ENCODE data around the gene FGD3. TPM values are rescaled to one million over a fixed set of nuclear protein-coding genes. Genes with fewer than 3 reads are reported as not detected.

FGD3 gene
- total RNA-seq, 1 donor = not detected

- no peaks in the 10 kb centered on the region for H3K4me1 ChIP-seq (ENCODE audit: insufficient read depth, low read length)
- no peak overlapping the region for H3K4me3 ChIP-seq (ENCODE audit: insufficient read depth, low read length)
- H3K36me3 ChIP-seq (ENCODE audit: insufficient read depth, low read length) = no peaks in the 10 kb centered on the region
- no peaks in the 10 kb centered on the region for H4K20me1 ChIP-seq (ENCODE audit: insufficient read depth, low read length)
- no peaks in the 10 kb centered on the region for H3K27me3 ChIP-seq (ENCODE audit: insufficient read depth, low read length)
- H3K27ac ChIP-seq (ENCODE audit: low read depth, low read length) = no peak overlapping the region
- no peak for DNase-seq (ENCODE audit: insufficient read length, low spot score, missing footprints)
- H3K79me2 ChIP-seq (ENCODE audit: insufficient read depth, low read length) = no peaks in the 10 kb centered on the region
- no peaks in the 10 kb centered on the region for H3K9me3 ChIP-seq (ENCODE audit: low read depth, low read length)
- TF ChIP-seq CTCF (IDR thresholded peaks at IDR 0.05; ENCODE audit: extremely low read depth, low read depth, low read length) = no peak
- no peak overlapping the region for H3K4me2 ChIP-seq (ENCODE audit: insufficient read depth, low read length)
- no peak overlapping the region for H2AFZ ChIP-seq (ENCODE audit: low read length)
Observed at GRCh38 chr9:92920437-92920836, 26.9 kb upstream of the FGD3 start.

GRCh38 chr9:92931606-92932005 is 15.7 kb upstream of the FGD3 start:
- no peak for TF ChIP-seq CTCF (IDR thresholded peaks at IDR 0.05; ENCODE audit: extremely low read depth, low read depth, low read length)
- peaks cover 4% of the 10 kb centered on the region for H3K4me1 ChIP-seq (ENCODE audit: insufficient read depth, low read length)
- H3K27me3 ChIP-seq (ENCODE audit: insufficient read depth, low read length) = peaks cover 2% of the 10 kb centered on the region
- no peak overlapping the region for H3K27ac ChIP-seq (ENCODE audit: low read depth, low read length)
- H2AFZ ChIP-seq (ENCODE audit: low read length) = no peak overlapping the region
- H4K20me1 ChIP-seq (ENCODE audit: insufficient read depth, low read length) = no peaks in the 10 kb centered on the region
- no peak overlapping the region for H3K4me2 ChIP-seq (ENCODE audit: insufficient read depth, low read length)
- DNase-seq (ENCODE audit: insufficient read length, low spot score, missing footprints) = no peak
- no peak overlapping the region for H3K4me3 ChIP-seq (ENCODE audit: insufficient read depth, low read length)
- H3K79me2 ChIP-seq (ENCODE audit: insufficient read depth, low read length) = no peaks in the 10 kb centered on the region
- H3K9me3 ChIP-seq (ENCODE audit: low read depth, low read length) = no peaks in the 10 kb centered on the region
- H3K36me3 ChIP-seq (ENCODE audit: insufficient read depth, low read length) = no peaks in the 10 kb centered on the region

- Histone ChIP-seq H3K36me3 (ENCODE audit: insufficient read depth, low read length) (no peaks in the 10 kb centered on the region), H3K4me3 (ENCODE audit: insufficient read depth, low read length) (no peak overlapping the region), H2AFZ (ENCODE audit: low read length) (no peak overlapping the region), H3K27me3 (ENCODE audit: insufficient read depth, low read length) (peaks cover 5% of the 10 kb centered on the region), H3K4me1 (ENCODE audit: insufficient read depth, low read length) (no peaks in the 10 kb centered on the region), H3K27ac (ENCODE audit: low read depth, low read length) (no peak overlapping the region), H4K20me1 (ENCODE audit: insufficient read depth, low read length) (no peaks in the 10 kb centered on the region), H3K9me3 (ENCODE audit: low read depth, low read length) (no peaks in the 10 kb centered on the region), H3K4me2 (ENCODE audit: insufficient read depth, low read length) (no peak overlapping the region), H3K79me2 (ENCODE audit: insufficient read depth, low read length) (no peaks in the 10 kb centered on the region)
- no peak for DNase-seq (ENCODE audit: insufficient read length, low spot score, missing footprints)
- no peak for TF ChIP-seq CTCF (IDR thresholded peaks at IDR 0.05; ENCODE audit: extremely low read depth, low read depth, low read length)
Observed at GRCh38 chr9:92934321-92934720, 13.0 kb upstream of the FGD3 start.

GRCh38 chr9:92938025-92938424 is 9.3 kb upstream of the FGD3 start:
- H3K4me3 ChIP-seq (ENCODE audit: insufficient read depth, low read length) = no peak overlapping the region
- H3K4me1 ChIP-seq (ENCODE audit: insufficient read depth, low read length) = no peaks in the 10 kb centered on the region
- no peak overlapping the region for H3K4me2 ChIP-seq (ENCODE audit: insufficient read depth, low read length)
- H3K27ac ChIP-seq (ENCODE audit: low read depth, low read length) = no peak overlapping the region
- H2AFZ ChIP-seq (ENCODE audit: low read length) = no peak overlapping the region
- H3K79me2 ChIP-seq (ENCODE audit: insufficient read depth, low read length) = no peaks in the 10 kb centered on the region
- H3K27me3 ChIP-seq (ENCODE audit: insufficient read depth, low read length) = peaks cover 3% of the 10 kb centered on the region
- H3K9me3 ChIP-seq (ENCODE audit: low read depth, low read length) = no peaks in the 10 kb centered on the region
- H3K36me3 ChIP-seq (ENCODE audit: insufficient read depth, low read length) = no peaks in the 10 kb centered on the region
- no peaks in the 10 kb centered on the region for H4K20me1 ChIP-seq (ENCODE audit: insufficient read depth, low read length)
- no peak for TF ChIP-seq CTCF (IDR thresholded peaks at IDR 0.05; ENCODE audit: extremely low read depth, low read depth, low read length)
- DNase-seq (ENCODE audit: insufficient read length, low spot score, missing footprints) = no peak
